ENCODE data around the gene STRA6.
"Not testable (repeated sequence)": the region's sequence is repeated elsewhere in the genome, so short reads cannot be mapped to it uniquely, and the experiment has no call there.

STRA6 gene

DNA sequence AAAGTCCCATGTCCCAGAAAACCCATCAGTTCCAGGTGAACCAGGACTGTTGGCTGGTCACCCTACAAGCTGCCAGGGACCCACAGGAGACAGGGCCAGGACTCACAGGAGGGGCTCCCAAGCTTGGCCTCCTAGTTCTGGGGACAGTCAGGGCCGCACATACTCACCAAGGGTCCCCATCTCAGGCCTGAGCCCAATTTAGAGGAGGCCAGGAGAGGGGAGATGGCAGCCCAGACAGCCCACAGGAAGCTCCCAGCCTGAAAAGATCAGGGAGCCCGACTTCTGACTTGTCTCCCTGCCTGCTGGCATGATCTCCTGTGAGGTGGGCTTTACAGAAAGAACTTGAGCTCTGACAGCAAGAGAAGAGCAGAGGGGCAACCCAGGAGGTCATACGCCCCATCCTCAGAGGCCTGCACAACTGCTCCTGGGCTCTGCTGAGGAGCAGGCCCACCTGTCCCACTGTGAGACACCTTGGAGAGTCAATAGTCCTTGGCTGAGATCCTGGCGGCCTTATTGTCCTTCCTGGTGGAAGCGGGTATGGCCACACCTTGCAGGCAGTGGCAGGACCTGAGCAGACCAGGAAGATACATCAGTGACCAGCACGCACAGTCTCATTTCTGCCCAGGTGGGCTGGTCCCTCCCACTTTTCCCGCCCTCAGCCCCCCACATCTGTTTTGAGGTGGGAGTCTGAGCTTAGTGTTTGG is 31.6 kb downstream of the STRA6 start:
- Histone ChIP-seq H3K9me3 (ENCODE audit: control insufficient read depth, insufficient read depth, low read depth, low read length) (no peaks in the 10 kb centered on the region), H3K9ac (ENCODE audit: low read length) (no peak overlapping the region), H3K27ac (ENCODE audit: low read depth, low read length) (no peak overlapping the region), H3K27me3 (ENCODE audit: control insufficient read depth, insufficient read depth, low read length) (no peaks in the 10 kb centered on the region), H3K36me3 (ENCODE audit: control insufficient read depth, insufficient read depth, low read length) (no peaks in the 10 kb centered on the region), H3K4me3 (ENCODE audit: low read depth, low read length) (no peak overlapping the region), H3K4me1 (ENCODE audit: control insufficient read depth, insufficient read depth, low read length) (peaks cover 23% of the 10 kb centered on the region)

GRCh38 chr15:74170071-74170844 is 32.3 kb downstream of the STRA6 start:
- H3K27me3 ChIP-seq (ENCODE audit: control insufficient read depth, insufficient read depth, low read length): no peaks in the 10 kb centered on the region
- peaks cover 20% of the 10 kb centered on the region for H3K4me1 ChIP-seq (ENCODE audit: control insufficient read depth, insufficient read depth, low read length)
- no peaks in the 10 kb centered on the region for H3K9me3 ChIP-seq (ENCODE audit: control insufficient read depth, insufficient read depth, low read depth, low read length)
- H3K9ac ChIP-seq (ENCODE audit: low read length): no peak overlapping the region
- H3K36me3 ChIP-seq (ENCODE audit: control insufficient read depth, insufficient read depth, low read length): no peaks in the 10 kb centered on the region
- H3K4me3 ChIP-seq (ENCODE audit: low read depth, low read length): no peak overlapping the region
- no peak overlapping the region for H3K27ac ChIP-seq (ENCODE audit: low read depth, low read length)

GRCh38 chr15:74168711-74169126 is 33.9 kb downstream of the STRA6 start:
- Histone ChIP-seq H3K9me3 (ENCODE audit: control insufficient read depth, insufficient read depth, low read depth, low read length) (no peaks in the 10 kb centered on the region), H3K36me3 (ENCODE audit: control insufficient read depth, insufficient read depth, low read length) (no peaks in the 10 kb centered on the region), H3K27ac (ENCODE audit: low read depth, low read length) (no peak overlapping the region), H3K27me3 (ENCODE audit: control insufficient read depth, insufficient read depth, low read length) (no peaks in the 10 kb centered on the region), H3K9ac (ENCODE audit: low read length) (no peak overlapping the region), H3K4me1 (ENCODE audit: control insufficient read depth, insufficient read depth, low read length) (peaks cover 15% of the 10 kb centered on the region), H3K4me3 (ENCODE audit: low read depth, low read length) (no peak overlapping the region)

DNA sequence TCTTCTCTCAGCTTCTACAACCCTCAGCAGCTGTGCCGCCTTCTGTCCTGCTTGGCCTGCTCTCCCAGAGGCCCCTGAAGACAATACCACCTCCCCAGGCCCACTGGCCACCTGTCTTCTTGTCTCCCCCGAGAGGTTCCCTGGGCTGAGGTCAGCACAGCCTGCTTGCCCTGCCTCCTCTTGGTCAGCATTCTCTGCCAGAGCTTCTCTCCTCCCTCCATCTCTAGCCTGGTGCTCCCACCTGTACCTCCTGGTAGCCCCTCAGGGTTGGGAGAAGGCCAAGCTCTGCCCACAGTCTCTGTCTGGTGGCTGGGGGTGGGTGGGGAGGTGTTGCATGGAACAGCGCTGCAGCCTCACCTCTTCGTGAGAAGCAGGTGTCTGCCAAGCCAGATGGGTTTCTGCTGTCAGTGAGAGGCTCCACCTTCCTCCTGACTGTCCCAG is 34.7 kb downstream of the STRA6 start:
- Histone ChIP-seq H3K9me3 (ENCODE audit: control insufficient read depth, insufficient read depth, low read depth, low read length) (no peaks in the 10 kb centered on the region), H3K4me3 (ENCODE audit: low read depth, low read length) (no peak overlapping the region), H3K4me1 (ENCODE audit: control insufficient read depth, insufficient read depth, low read length) (peaks cover 7% of the 10 kb centered on the region), H3K36me3 (ENCODE audit: control insufficient read depth, insufficient read depth, low read length) (no peaks in the 10 kb centered on the region), H3K27me3 (ENCODE audit: control insufficient read depth, insufficient read depth, low read length) (no peaks in the 10 kb centered on the region), H3K9ac (ENCODE audit: low read length) (no peak overlapping the region), H3K27ac (ENCODE audit: low read depth, low read length) (no peak overlapping the region)

GRCh38 chr15:74165461-74165860 is 37.1 kb downstream of the STRA6 start:
- Histone ChIP-seq H3K27ac (ENCODE audit: low read depth, low read length) (no peak overlapping the region), H3K9ac (ENCODE audit: low read length) (no peak overlapping the region), H3K4me3 (ENCODE audit: low read depth, low read length) (no peak overlapping the region), H3K27me3 (ENCODE audit: control insufficient read depth, insufficient read depth, low read length) (no peaks in the 10 kb centered on the region), H3K4me1 (ENCODE audit: control insufficient read depth, insufficient read depth, low read length) (no peaks in the 10 kb centered on the region), H3K36me3 (ENCODE audit: control insufficient read depth, insufficient read depth, low read length) (no peaks in the 10 kb centered on the region), H3K9me3 (ENCODE audit: control insufficient read depth, insufficient read depth, low read depth, low read length) (no peaks in the 10 kb centered on the region)

GRCh38 chr15:74162195-74162536 is 40.4 kb downstream of the STRA6 start:
- not testable (repeated sequence) for H3K36me3 ChIP-seq (ENCODE audit: control insufficient read depth, insufficient read depth, low read length); H3K9ac ChIP-seq (ENCODE audit: low read length); H3K27me3 ChIP-seq (ENCODE audit: control insufficient read depth, insufficient read depth, low read length); H3K4me1 ChIP-seq (ENCODE audit: control insufficient read depth, insufficient read depth, low read length); H3K4me3 ChIP-seq (ENCODE audit: low read depth, low read length); H3K27ac ChIP-seq (ENCODE audit: low read depth, low read length); H3K9me3 ChIP-seq (ENCODE audit: control insufficient read depth, insufficient read depth, low read depth, low read length)

DNA sequence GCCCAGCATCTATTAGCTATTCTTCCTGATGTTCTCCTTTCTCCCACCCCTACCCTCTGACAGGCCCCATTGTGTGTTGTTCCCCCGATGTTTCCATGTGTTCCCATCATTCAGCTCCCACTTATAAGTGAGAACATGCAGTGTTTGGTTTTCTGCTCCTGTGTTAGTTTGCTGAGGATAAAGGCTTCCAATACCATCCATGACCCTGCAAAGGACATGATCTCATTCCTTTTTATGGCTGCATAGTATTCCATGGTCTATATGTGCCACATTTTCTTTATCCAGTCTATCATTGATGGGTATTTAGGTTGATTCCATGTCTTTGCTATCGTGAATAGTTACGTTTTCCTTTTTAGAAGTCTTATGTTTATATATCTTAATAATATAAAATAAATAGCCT is 42.2 kb downstream of the STRA6 start:
- not testable (repeated sequence) for H3K9ac ChIP-seq (ENCODE audit: low read length); H3K36me3 ChIP-seq (ENCODE audit: control insufficient read depth, insufficient read depth, low read length); H3K4me1 ChIP-seq (ENCODE audit: control insufficient read depth, insufficient read depth, low read length); H3K27ac ChIP-seq (ENCODE audit: low read depth, low read length); H3K4me3 ChIP-seq (ENCODE audit: low read depth, low read length); H3K27me3 ChIP-seq (ENCODE audit: control insufficient read depth, insufficient read depth, low read length); H3K9me3 ChIP-seq (ENCODE audit: control insufficient read depth, insufficient read depth, low read depth, low read length)

GRCh38 chr15:74159773-74160172 is 42.8 kb downstream of the STRA6 start:
- Histone ChIP-seq H3K9me3 (ENCODE audit: control insufficient read depth, insufficient read depth, low read depth, low read length) (no peaks in the 10 kb centered on the region), H3K27ac (ENCODE audit: low read depth, low read length) (no peak overlapping the region), H3K27me3 (ENCODE audit: control insufficient read depth, insufficient read depth, low read length) (no peaks in the 10 kb centered on the region), H3K36me3 (ENCODE audit: control insufficient read depth, insufficient read depth, low read length) (no peaks in the 10 kb centered on the region), H3K4me3 (ENCODE audit: low read depth, low read length) (no peak overlapping the region), H3K9ac (ENCODE audit: low read length) (no peak overlapping the region), H3K4me1 (ENCODE audit: control insufficient read depth, insufficient read depth, low read length) (peaks cover 5% of the 10 kb centered on the region; the same call in 1 of the 2 replicates)

- no peak overlapping the region for H3K9ac ChIP-seq (ENCODE audit: low read length)
- H3K4me3 ChIP-seq (ENCODE audit: low read depth, low read length): no peak overlapping the region
- H3K27ac ChIP-seq (ENCODE audit: low read depth, low read length): no peak overlapping the region
- H3K9me3 ChIP-seq (ENCODE audit: control insufficient read depth, insufficient read depth, low read depth, low read length): no peaks in the 10 kb centered on the region
- no peaks in the 10 kb centered on the region for H3K27me3 ChIP-seq (ENCODE audit: control insufficient read depth, insufficient read depth, low read length)
- no peaks in the 10 kb centered on the region for H3K36me3 ChIP-seq (ENCODE audit: control insufficient read depth, insufficient read depth, low read length)
- peaks cover 5% of the 10 kb centered on the region; the same call in 1 of the 2 replicates for H3K4me1 ChIP-seq (ENCODE audit: control insufficient read depth, insufficient read depth, low read length)
These were observed 43.5 kb downstream of the STRA6 start for GRCh38 chr15:74158855-74159650.

- Histone ChIP-seq H3K27ac (ENCODE audit: low read depth, low read length) (no peak overlapping the region), H3K4me3 (ENCODE audit: low read depth, low read length) (no peak overlapping the region), H3K27me3 (ENCODE audit: control insufficient read depth, insufficient read depth, low read length) (no peaks in the 10 kb centered on the region), H3K9ac (ENCODE audit: low read length) (no peak overlapping the region), H3K36me3 (ENCODE audit: control insufficient read depth, insufficient read depth, low read length) (no peaks in the 10 kb centered on the region), H3K4me1 (ENCODE audit: control insufficient read depth, insufficient read depth, low read length) (peaks cover 5% of the 10 kb centered on the region; the same call in 1 of the 2 replicates), H3K9me3 (ENCODE audit: control insufficient read depth, insufficient read depth, low read depth, low read length) (no peaks in the 10 kb centered on the region)
These were observed 44.4 kb downstream of the STRA6 start for GRCh38 chr15:74157868-74158827.

Data from HUES6 (cell line).